Neural crest cell (in vitro differentiated cells): ENCODE results near the gene GLUD1. TPM values are rescaled to one million over a fixed set of nuclear protein-coding genes. Genes with fewer than 3 reads are reported as not detected.
"Not testable (repeated sequence)": the region's sequence is repeated elsewhere in the genome, so short reads cannot be mapped to it uniquely, and the experiment has no call there.

Source experiments
- DNase-seq: peaks from one replicate; pipeline ENCODE4 v3.0.0; 2021; ENCODE audit warnings: low read depth, mixed read lengths, low spot score
- H3K27ac Mint-ChIP-seq: one replicate; pipeline ENCODE4 v1.8.0; 2021; ENCODE audit warnings: mild to moderate bottlenecking, mixed read lengths; ENCODE audit not compliant: unreplicated experiment
- H3K27me3 Mint-ChIP-seq: 2 replicates; pipeline ENCODE4 v1.8.0; 2021; ENCODE audit warnings: low read depth, mild to moderate bottlenecking, mixed read lengths
- H3K36me3 Mint-ChIP-seq: 2 replicates; pipeline ENCODE4 v1.8.0; 2021; ENCODE audit warnings: low read depth, mild to moderate bottlenecking, mixed read lengths
- H3K4me1 Mint-ChIP-seq: 2 replicates; pipeline ENCODE4 v1.8.0; 2021; ENCODE audit warnings: mixed read lengths
- H3K4me3 Mint-ChIP-seq: one replicate; pipeline ENCODE4 v1.8.0; 2021; ENCODE audit warnings: mild to moderate bottlenecking, mixed read lengths
- H3K9me3 Mint-ChIP-seq: 2 replicates; pipeline ENCODE4 v1.8.0; 2021; ENCODE audit warnings: mixed read lengths
- total RNA-seq: library from RNA; stranded (reverse); gene quantifications from 2 replicates; pipeline ENCODE4 v1.2.1, GENCODE V29; 2021
- TF ChIP-seq, protein P1 (sequence below): fragments of 200-600 bp; sonication (generic); conservative IDR thresholded peaks from 2 replicates; pipeline ENCODE4 v1.5.0; 2021; ENCODE audit warnings: antibody characterized with exemption, mild to moderate bottlenecking

The GLUD1 gene
- total RNA-seq, 1 donor from 2014 or later: 105 TPM

- Mint-ChIP-seq H3K4me3 (no peak overlapping the region), H3K27me3 (no peaks in the 10 kb centered on the region), H3K4me1 (no peaks in the 10 kb centered on the region), H3K36me3 (peaks cover 6% of the 10 kb centered on the region), H3K9me3 (peaks cover 4% of the 10 kb centered on the region), H3K27ac (no peak overlapping the region)
- no peak for DNase-seq
- TF ChIP-seq, protein P1, sequence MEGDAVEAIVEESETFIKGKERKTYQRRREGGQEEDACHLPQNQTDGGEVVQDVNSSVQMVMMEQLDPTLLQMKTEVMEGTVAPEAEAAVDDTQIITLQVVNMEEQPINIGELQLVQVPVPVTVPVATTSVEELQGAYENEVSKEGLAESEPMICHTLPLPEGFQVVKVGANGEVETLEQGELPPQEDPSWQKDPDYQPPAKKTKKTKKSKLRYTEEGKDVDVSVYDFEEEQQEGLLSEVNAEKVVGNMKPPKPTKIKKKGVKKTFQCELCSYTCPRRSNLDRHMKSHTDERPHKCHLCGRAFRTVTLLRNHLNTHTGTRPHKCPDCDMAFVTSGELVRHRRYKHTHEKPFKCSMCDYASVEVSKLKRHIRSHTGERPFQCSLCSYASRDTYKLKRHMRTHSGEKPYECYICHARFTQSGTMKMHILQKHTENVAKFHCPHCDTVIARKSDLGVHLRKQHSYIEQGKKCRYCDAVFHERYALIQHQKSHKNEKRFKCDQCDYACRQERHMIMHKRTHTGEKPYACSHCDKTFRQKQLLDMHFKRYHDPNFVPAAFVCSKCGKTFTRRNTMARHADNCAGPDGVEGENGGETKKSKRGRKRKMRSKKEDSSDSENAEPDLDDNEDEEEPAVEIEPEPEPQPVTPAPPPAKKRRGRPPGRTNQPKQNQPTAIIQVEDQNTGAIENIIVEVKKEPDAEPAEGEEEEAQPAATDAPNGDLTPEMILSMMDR: no peak
These were observed 56.3 kb downstream of the GLUD1 start for GRCh38 chr10:87038286-87038717.

DNA sequence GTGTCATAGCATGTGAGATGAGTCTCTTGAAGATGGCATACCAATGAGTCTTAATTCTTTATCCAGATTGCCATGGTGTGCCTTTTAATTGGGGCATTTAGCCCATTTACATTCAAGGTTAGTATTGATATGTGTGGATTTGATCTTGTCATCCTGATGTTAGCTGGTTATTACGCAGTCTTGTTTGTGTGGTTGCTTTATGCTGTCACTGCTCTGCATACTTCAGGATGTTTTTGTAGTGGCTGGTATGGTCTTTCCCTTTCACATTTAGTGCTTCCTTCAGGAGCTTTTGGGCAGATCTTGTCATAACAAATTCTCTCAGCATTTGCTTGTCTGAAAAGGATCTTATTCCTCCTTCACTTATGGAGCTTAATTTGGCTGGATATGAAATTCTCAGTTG is 58.0 kb downstream of the GLUD1 start:
- TF ChIP-seq, protein P1: no peak

DNA sequence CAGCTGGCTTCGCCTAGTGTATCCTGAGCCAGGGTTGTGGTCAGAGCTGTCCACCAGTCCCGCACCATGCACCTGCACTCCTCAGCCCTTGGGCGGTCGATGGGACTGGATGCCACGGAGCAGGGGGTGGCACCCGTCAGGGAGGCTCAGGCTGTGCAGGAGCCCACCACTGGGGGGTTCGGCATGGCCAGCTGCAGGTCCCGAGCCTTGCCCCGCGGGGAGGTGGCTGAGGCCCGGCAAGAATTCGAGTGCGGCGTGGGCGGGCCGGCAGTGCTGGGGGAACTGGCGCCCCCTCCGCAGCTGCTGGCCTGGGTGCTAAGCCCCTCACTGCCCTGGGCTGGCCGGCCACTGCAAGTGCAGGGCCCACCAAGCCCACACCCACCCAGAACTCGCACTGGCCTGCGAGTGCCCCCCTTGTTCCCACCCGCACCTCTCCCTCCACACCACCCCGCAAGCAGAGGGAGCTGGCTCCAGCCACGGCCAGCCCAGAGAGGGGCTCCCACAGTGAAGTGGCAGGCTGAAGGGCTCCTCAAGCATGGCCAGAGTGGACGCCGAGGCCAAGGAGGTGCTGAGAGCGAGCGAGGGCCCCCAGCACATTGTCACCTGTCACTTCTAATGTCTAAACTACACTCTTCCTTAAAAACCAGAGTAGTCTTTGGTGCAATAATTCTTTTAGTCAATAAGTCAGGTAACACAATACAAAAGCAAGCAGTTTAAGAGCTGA is 63.6 kb downstream of the GLUD1 start:
- TF ChIP-seq, protein P1: no peak
- Mint-ChIP-seq H3K9me3 (peaks cover 7% of the 10 kb centered on the region), H3K4me3 (no peak overlapping the region), H3K36me3 (no peaks in the 10 kb centered on the region), H3K4me1 (no peaks in the 10 kb centered on the region), H3K27me3 (no peaks in the 10 kb centered on the region), H3K27ac (no peak overlapping the region)
- no peak for DNase-seq

More for the DNA sequence above, 58.0 kb downstream of the GLUD1 start:
- Mint-ChIP-seq H3K4me1 (no peaks in the 10 kb centered on the region), H3K9me3 (peaks cover 4% of the 10 kb centered on the region), H3K27ac (no peak overlapping the region), H3K36me3 (peaks cover 2% of the 10 kb centered on the region), H3K4me3 (no peak overlapping the region), H3K27me3 (no peaks in the 10 kb centered on the region)
- no peak for DNase-seq

DNA sequence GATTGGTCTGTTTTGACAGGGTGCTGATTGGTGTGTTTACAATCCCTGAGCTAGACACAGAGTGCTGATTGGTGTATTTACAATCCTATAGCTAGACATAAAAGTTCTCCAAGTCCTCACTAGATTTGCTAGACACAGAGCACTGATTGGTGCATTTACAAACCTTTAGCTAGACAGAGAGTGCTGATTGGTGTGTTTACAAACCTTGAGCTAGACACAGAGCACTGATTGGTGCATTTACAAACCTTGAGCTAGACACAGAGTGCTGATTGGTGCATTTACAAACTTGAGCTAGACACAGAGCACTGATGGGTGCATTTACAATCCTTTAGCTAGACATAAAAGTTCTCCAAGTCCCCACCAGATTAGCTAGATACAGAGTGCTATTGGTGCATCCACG is 64.2 kb downstream of the GLUD1 start:
- H3K27me3 Mint-ChIP-seq, H3K4me1 Mint-ChIP-seq, H3K4me3 Mint-ChIP-seq, H3K27ac Mint-ChIP-seq, DNase-seq, H3K36me3 Mint-ChIP-seq, H3K9me3 Mint-ChIP-seq: not testable (repeated sequence)

- not testable (repeated sequence) for H3K36me3 Mint-ChIP-seq, H3K27me3 Mint-ChIP-seq, DNase-seq, H3K27ac Mint-ChIP-seq, H3K4me3 Mint-ChIP-seq, H3K9me3 Mint-ChIP-seq, H3K4me1 Mint-ChIP-seq
These were observed 67.7 kb downstream of the GLUD1 start for GRCh38 chr10:87026747-87027508.

DNA sequence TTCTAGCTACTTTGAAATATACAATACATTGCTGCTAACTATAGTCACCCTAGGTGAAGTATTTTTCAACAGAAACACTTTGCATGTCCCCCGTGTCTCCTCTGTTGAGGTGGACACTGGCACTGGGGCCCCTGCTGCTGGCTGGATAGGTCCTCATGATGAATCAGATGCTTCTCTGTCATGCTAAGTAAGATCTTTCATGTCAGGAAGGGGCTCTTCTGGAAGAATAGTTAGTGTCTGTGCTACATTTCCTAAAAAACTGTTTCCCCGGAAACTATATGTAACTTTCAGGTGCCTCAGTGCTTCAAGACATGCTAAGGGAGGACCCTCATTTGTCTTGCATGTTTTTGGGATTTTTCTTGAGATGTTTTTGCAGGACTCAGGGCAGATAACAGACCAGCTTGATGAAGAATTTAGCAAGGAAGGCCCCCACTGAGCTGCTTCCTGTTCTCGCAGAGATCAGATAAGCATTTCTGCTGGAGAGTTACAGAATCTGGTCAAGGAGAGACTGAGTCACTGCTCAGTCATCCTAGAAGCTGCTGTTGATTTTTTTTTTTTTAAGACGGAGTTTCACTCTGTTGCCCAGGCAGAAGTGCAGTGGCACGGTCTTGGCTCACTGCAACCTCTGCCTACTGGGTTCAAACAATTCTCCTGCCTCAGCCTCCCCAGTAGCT is 69.2 kb downstream of the GLUD1 start:
- not testable (repeated sequence) for H3K27ac Mint-ChIP-seq, H3K36me3 Mint-ChIP-seq, H3K27me3 Mint-ChIP-seq, H3K4me1 Mint-ChIP-seq, H3K9me3 Mint-ChIP-seq, DNase-seq, H3K4me3 Mint-ChIP-seq

DNA sequence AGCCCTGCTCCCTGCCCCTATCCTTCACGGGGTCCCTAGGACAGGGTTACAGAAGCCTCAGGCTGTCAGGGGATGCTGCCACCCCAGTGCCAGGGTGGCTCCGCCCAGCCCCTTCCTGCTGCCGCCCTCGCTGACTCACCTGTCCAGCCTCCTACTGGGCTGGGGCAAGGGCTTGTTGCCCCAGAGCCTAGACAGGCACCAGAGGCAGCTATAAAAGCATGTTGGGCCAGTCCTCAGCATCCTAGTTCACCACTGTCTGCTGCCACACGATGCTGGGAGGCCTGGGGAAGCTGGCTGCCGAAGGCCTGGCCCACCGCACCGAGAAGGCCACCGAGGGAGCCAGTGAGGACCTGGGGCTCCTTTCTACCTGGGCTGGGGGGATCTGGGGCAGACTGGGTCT is 74.6 kb downstream of the GLUD1 start, which contains the start of gene FAM25A:
TSS of gene FAM25A (plus strand) at position 239 of the 400 bp plus-strand sequence. CDS start at position 270, 31 bp downstream.
- not testable (repeated sequence) for H3K4me3 Mint-ChIP-seq

GRCh38 chr10:87019504-87019903 is 75.1 kb downstream of the GLUD1 start:
- not testable (repeated sequence) for H3K9me3 Mint-ChIP-seq, H3K4me3 Mint-ChIP-seq, H3K36me3 Mint-ChIP-seq, H3K27ac Mint-ChIP-seq, DNase-seq, H3K4me1 Mint-ChIP-seq, H3K27me3 Mint-ChIP-seq

More for the DNA sequence above, 74.6 kb downstream of the GLUD1 start, which contains the start of gene FAM25A:
- not testable (repeated sequence) for H3K4me1 Mint-ChIP-seq, DNase-seq, H3K36me3 Mint-ChIP-seq, H3K27me3 Mint-ChIP-seq, H3K9me3 Mint-ChIP-seq, H3K27ac Mint-ChIP-seq

- not testable (repeated sequence) for H3K4me1 Mint-ChIP-seq, H3K9me3 Mint-ChIP-seq, H3K27me3 Mint-ChIP-seq, H3K4me3 Mint-ChIP-seq, H3K27ac Mint-ChIP-seq, H3K36me3 Mint-ChIP-seq, DNase-seq
These were observed 75.6 kb downstream of the GLUD1 start for GRCh38 chr10:87019066-87019465.

DNA sequence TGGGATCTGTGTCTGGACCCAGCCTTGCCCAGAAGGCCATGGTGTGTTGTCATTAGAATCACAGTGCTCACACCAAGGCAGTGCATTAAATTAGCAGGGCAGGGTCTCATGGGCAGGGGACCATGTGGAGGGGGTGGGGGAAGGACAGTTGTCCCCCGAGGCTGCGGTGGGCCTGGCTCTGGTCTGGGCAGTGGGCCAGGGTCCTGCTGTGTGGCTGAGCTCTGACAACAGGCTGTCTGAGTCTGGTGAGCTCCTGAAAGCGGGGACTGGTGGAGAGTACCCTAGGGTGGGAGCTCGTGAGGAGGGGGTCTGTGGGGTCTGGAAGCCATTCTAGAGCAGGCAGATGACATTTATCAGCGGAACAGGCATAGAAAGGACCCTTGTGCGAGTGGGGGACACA is 76.5 kb downstream of the GLUD1 start:
- not testable (repeated sequence) for H3K4me3 Mint-ChIP-seq, H3K9me3 Mint-ChIP-seq, H3K27ac Mint-ChIP-seq, DNase-seq, H3K36me3 Mint-ChIP-seq, H3K27me3 Mint-ChIP-seq, H3K4me1 Mint-ChIP-seq
